BLaER1 treated with 17β-estradiol and CSF1 and Interleukin-3, amounts not matched to agents 10 nM and 100 nM (cell line): Measurements from ENCODE around the gene IL17RA.

ENCODE experiments used
- H3K27ac ChIP-seq, 11 experiments: shearing (Covaris generic); formaldehyde crosslinking; 2 replicates each; pipeline ENCODE4 v1.8.1; 2022
- H3K27me3 ChIP-seq, 11 experiments: shearing (Covaris generic); formaldehyde crosslinking; 2 replicates each; pipeline ENCODE4 v1.8.1; 2022
- H3K36me3 ChIP-seq, 11 experiments: shearing (Covaris generic); formaldehyde crosslinking; 2 replicates each; pipeline ENCODE4 v1.8.1; 2022
- H3K4me1 ChIP-seq, 10 experiments: shearing (Covaris generic); formaldehyde crosslinking; 2 replicates each; pipeline ENCODE4 v1.8.1; 2022
- H3K4me2 ChIP-seq, 11 experiments: shearing (Covaris generic); formaldehyde crosslinking; 2 replicates each; pipeline ENCODE4 v1.8.1; 2022
- H3K4me3 ChIP-seq, 10 experiments: shearing (Covaris generic); formaldehyde crosslinking; 2 replicates each; pipeline ENCODE4 v1.8.1; 2022
- H3K9ac ChIP-seq, 11 experiments: shearing (Covaris generic); formaldehyde crosslinking; 2 replicates each; pipeline ENCODE4 v1.8.1; 2022
- H3K9me3 ChIP-seq, 11 experiments: shearing (Covaris generic); formaldehyde crosslinking; replicated peaks in 1 of 11; 2 replicates each; pipeline ENCODE4 v1.8.1; 2022
- H4K20me1 ChIP-seq, 11 experiments: shearing (Covaris generic); formaldehyde crosslinking; 2 replicates each; pipeline ENCODE4 v1.8.1; 2022
- Cebpa-rat ChIP-seq, 11 experiments: shearing (Covaris generic); IDR thresholded peaks; 2 replicates each; pipeline ENCODE4 v1.8.1; 2022

IL17RA gene

DNA sequence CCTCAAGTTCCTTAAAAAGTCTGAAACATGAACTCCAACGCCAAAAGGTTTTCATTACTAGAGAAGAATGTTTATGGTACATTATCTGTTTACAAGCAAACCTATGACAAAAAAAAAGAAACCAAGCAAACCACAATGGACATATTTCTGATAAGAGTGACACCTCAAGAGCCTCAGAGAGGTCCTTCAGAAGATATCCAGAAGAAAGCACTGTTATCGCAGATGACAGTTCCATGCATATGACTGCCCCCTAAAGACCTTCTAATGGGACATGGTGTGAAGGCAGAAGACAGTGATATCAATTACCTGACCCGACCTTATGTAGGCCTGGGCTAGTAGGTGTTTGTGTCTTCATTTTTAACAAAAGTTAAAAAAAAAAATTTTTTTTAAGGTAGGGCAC is 71.1 kb downstream of the IL17RA start:
- Histone ChIP-seq H3K27me3 (no peaks in the 10 kb centered on the region), H3K27ac (0 out of 22 replicates have a peak overlapping the region, but pooled peaks of 1 of the 11 experiments have one; percentile 3), H3K9ac (peak overlapping the region in 1 of 11 experiments; percentile 24; a peak in 3 of 22 replicates), H3K4me2 (peak overlapping the region; percentile 80 to 97 (median 91)), H4K20me1 (peaks cover 51 to 76% (median 71%) of the 10 kb centered on the region in 11 experiments; a peak in 21 of 22 replicates), H3K4me3 (peak overlapping the region in 7 of 10 experiments; percentile 8 to 81 (median 78); a peak in 5 of 20 replicates), H3K4me1 (peaks cover 41 to 73% (median 56%) of the 10 kb centered on the region in 10 experiments), H3K36me3 (peaks cover 3 to 44% (median 23%) of the 10 kb centered on the region in 11 experiments; a peak in 16 of 22 replicates), H3K9me3 (no peaks in the 10 kb centered on the region)
- TF ChIP-seq Cebpa-rat (IDR thresholded peaks at IDR 0.05), result no peak

GRCh38 chr22:17157714-17158113 is 72.9 kb downstream of the IL17RA start:
- TF ChIP-seq Cebpa-rat (IDR thresholded peaks at IDR 0.05), result no peak
- H3K27me3 ChIP-seq, result no peaks in the 10 kb centered on the region
- H3K4me2 ChIP-seq, result peak overlapping the region; percentile 80 to 97 (median 91)
- H3K27ac ChIP-seq, result peak overlapping the region in 9 of 11 experiments; percentile 81 to 93 (median 90); a peak in 15 of 22 replicates
- H4K20me1 ChIP-seq, result peaks cover 36 to 58% (median 53%) of the 10 kb centered on the region in 11 experiments; a peak in 21 of 22 replicates
- H3K9ac ChIP-seq, result peak overlapping the region; percentile 73 to 93 (median 86); a peak in 20 of 22 replicates
- H3K9me3 ChIP-seq, result no peaks in the 10 kb centered on the region
- peaks cover under 1 to 35% (median 12%) of the 10 kb centered on the region in 11 experiments; a peak in 16 of 22 replicates for H3K36me3 ChIP-seq
- peak overlapping the region; percentile 63 to 81 (median 74) for H3K4me3 ChIP-seq
- H3K4me1 ChIP-seq, result peaks cover 41 to 62% (median 52%) of the 10 kb centered on the region in 10 experiments

DNA sequence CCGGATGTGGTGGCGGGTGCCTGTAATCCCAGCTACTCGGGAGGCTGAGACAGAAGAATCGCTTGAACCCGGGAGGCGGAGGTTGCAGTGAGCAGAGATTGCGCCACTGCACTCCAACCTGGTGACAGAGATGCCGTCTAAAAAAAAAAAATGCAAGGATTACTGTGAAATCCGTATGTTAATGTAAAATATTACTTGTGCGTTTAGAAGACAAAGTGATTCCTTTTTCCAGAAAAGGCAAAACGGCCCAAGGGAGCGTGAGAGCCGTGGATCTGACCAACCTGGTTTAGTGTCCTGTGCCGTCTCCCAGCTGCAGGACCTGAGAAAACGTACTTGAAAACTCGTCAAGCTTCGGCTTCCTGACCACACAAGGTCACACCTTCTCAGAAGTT is 73.4 kb downstream of the IL17RA start:
- Histone ChIP-seq H3K4me1 (peaks cover 41 to 57% (median 50%) of the 10 kb centered on the region in 10 experiments), H3K9me3 (no peaks in the 10 kb centered on the region), H3K4me2 (peak overlapping the region; percentile 80 to 97 (median 91)), H3K9ac (peak overlapping the region; percentile 73 to 93 (median 86)), H3K4me3 (peak overlapping the region; percentile 63 to 81 (median 74)), H3K36me3 (peaks cover 0 to 30% (median 9%) of the 10 kb centered on the region in 11 experiments; a peak in 14 of 22 replicates), H3K27ac (peak overlapping the region; percentile 29 to 93 (median 89)), H4K20me1 (peaks cover 31 to 54% (median 49%) of the 10 kb centered on the region in 11 experiments; a peak in 21 of 22 replicates), H3K27me3 (no peaks in the 10 kb centered on the region)
- TF ChIP-seq Cebpa-rat (IDR thresholded peaks at IDR 0.05), result no peak

- no peak for TF ChIP-seq Cebpa-rat (IDR thresholded peaks at IDR 0.05)
- Histone ChIP-seq H3K27me3 (no peaks in the 10 kb centered on the region), H3K27ac (peak within 1 kb of the TSS; percentile 51 to 93 (median 89)), H3K4me1 (peaks cover 41 to 52% (median 49%) of the 10 kb centered on the region in 10 experiments), H3K9me3 (no peaks in the 10 kb centered on the region), H4K20me1 (peaks cover 26 to 47% (median 42%) of the 10 kb centered on the region in 11 experiments; a peak in 21 of 22 replicates), H3K4me3 (peak within 1 kb of the TSS; percentile 63 to 81 (median 74)), H3K4me2 (peak within 1 kb of the TSS; percentile 80 to 97 (median 91)), H3K36me3 (peaks cover 0 to 24% (median 2%) of the 10 kb centered on the region in 11 experiments; a peak in 10 of 22 replicates), H3K9ac (peak within 1 kb of the TSS; percentile 73 to 93 (median 86))
Measured at GRCh38 chr22:17158568-17159503, 74.0 kb downstream of the IL17RA start, which contains the start of gene HDHD5. Gene HDHD5, minus strand, starts transcription at chr22:17159277. Its CDS starts 26 bp downstream, at chr22:17159251.

DNA sequence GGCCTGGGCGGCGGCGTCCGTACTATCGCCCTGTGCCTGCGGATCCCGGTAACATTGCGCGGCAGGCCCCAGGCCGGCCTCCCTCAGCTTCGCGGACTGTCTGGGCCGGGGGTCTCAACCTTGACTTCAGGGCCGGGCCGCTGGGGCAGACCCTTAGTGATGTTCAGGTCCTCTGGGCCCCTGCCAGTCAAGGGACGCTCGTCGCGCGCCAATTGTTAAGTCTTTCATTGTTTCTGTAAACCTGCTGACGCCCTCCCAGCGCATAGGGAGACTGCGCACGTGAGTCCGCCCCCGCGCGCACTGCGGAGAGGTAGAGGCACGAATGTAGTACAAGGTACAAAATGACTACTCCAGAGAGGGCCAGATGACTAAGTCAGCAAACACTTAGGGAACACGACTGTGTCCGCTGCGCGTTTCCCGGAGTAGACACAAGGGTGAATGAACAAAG is 74.7 kb downstream of the IL17RA start:
- H4K20me1 ChIP-seq, result peaks cover 26 to 40% (median 35%) of the 10 kb centered on the region in 11 experiments; a peak in 21 of 22 replicates
- H3K9ac ChIP-seq, result peak overlapping the region; percentile 73 to 93 (median 86)
- H3K9me3 ChIP-seq, result no peaks in the 10 kb centered on the region
- H3K4me2 ChIP-seq, result peak overlapping the region; percentile 80 to 96 (median 91)
- peak overlapping the region; percentile 51 to 93 (median 89); a peak in 21 of 22 replicates for H3K27ac ChIP-seq
- H3K4me3 ChIP-seq, result peak overlapping the region; percentile 63 to 81 (median 74)
- H3K27me3 ChIP-seq, result no peaks in the 10 kb centered on the region
- peaks cover 0 to 24% (median 0%) of the 10 kb centered on the region in 11 experiments; a peak in 7 of 22 replicates for H3K36me3 ChIP-seq
- no peak for TF ChIP-seq Cebpa-rat (IDR thresholded peaks at IDR 0.05)
- peaks cover 41 to 50% (median 47%) of the 10 kb centered on the region in 10 experiments for H3K4me1 ChIP-seq

GRCh38 chr22:17161991-17162390 is 77.2 kb downstream of the IL17RA start:
- peaks cover 20 to 29% (median 25%) of the 10 kb centered on the region in 10 experiments for H3K4me1 ChIP-seq
- no peaks in the 10 kb centered on the region for H3K27me3 ChIP-seq
- no peak for TF ChIP-seq Cebpa-rat (IDR thresholded peaks at IDR 0.05)
- H3K4me2 ChIP-seq, result no peak overlapping the region
- H3K9me3 ChIP-seq, result no peaks in the 10 kb centered on the region
- no peak overlapping the region for H3K4me3 ChIP-seq
- no peak overlapping the region for H3K9ac ChIP-seq
- peaks cover 0 to 10% (median 0%) of the 10 kb centered on the region in 11 experiments; a peak in 4 of 22 replicates for H3K36me3 ChIP-seq
- peaks cover 5 to 16% (median 12%) of the 10 kb centered on the region in 11 experiments; a peak in 14 of 22 replicates for H4K20me1 ChIP-seq
- H3K27ac ChIP-seq, result no peak overlapping the region

DNA sequence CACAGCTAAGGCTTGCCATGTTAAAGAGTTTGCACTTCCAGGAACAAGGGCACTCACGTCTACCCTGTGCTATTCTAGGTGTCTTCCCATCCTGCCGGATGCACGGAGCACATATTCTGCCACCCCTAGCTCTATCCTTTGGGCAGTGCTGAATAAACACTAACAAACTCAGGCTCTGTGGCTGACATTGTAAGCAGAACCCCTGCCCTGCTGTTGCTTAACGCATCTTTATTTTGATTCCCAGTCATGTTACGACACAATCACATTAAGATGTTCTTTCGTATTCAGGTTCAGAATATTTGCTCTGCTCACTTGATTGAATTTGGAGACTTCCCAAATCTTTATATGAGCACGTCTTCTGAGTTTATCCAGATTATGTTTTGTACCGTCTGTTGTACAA is 77.9 kb downstream of the IL17RA start:
- H3K4me1 ChIP-seq, result peaks cover 12 to 23% (median 18%) of the 10 kb centered on the region in 10 experiments
- no peak overlapping the region for H3K9ac ChIP-seq
- peaks cover 0 to 8% (median 4%) of the 10 kb centered on the region in 11 experiments; a peak in 12 of 22 replicates for H4K20me1 ChIP-seq
- no peak overlapping the region for H3K27ac ChIP-seq
- no peak overlapping the region for H3K4me2 ChIP-seq
- H3K36me3 ChIP-seq, result peaks cover 0 to 2% (median 0%) of the 10 kb centered on the region in 11 experiments; a peak in 3 of 22 replicates
- TF ChIP-seq Cebpa-rat (IDR thresholded peaks at IDR 0.05), result no peak
- no peaks in the 10 kb centered on the region for H3K9me3 ChIP-seq
- H3K27me3 ChIP-seq, result no peaks in the 10 kb centered on the region
- H3K4me3 ChIP-seq, result no peak overlapping the region

GRCh38 chr22:17164392-17165024 is 79.7 kb downstream of the IL17RA start:
- no peak overlapping the region for H3K27ac ChIP-seq
- H3K27me3 ChIP-seq, result no peaks in the 10 kb centered on the region
- H3K9me3 ChIP-seq, result no peaks in the 10 kb centered on the region
- TF ChIP-seq Cebpa-rat (IDR thresholded peaks at IDR 0.05), result no peak
- peaks cover 8 to 14% (median 9%) of the 10 kb centered on the region in 10 experiments; a peak in 16 of 20 replicates for H3K4me1 ChIP-seq
- H3K4me3 ChIP-seq, result no peak overlapping the region
- H3K9ac ChIP-seq, result no peak overlapping the region
- no peaks in the 10 kb centered on the region for H4K20me1 ChIP-seq
- no peak overlapping the region for H3K4me2 ChIP-seq
- no peaks in the 10 kb centered on the region for H3K36me3 ChIP-seq
